ENCODE data around the gene TTI1. TPM values are rescaled to one million over a fixed set of nuclear protein-coding genes. Genes with fewer than 3 reads are reported as not detected.
"Not testable (repeated sequence)": the region's sequence is repeated elsewhere in the genome, so short reads cannot be mapped to it uniquely, and the experiment has no call there.

Gene TTI1
- total and polyA plus RNA-seq, 2 experiments from 2014 or later = 17.8 to 56.4 TPM

DNA sequence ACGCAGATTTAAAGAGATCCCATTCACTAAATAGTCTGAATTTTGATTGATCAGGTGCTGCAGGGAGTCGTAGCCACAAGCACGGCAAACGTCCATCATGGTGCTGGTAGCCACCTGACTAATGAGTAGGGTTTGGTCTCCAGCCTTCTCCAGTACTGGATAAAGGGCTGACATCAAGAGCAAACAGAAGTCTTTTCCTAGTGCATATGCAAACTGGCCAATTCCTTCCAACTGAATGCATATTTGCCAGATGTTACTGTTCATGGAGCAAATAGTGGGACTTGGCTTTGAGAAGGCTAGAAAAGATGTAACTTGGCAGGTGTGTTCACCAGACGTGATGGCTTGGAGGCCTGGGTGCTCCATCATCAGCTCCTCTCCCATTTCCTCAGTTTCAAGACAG, 21.6 kb downstream of the TTI1 start (continued):
- TF ChIP-seq, protein P1, sequence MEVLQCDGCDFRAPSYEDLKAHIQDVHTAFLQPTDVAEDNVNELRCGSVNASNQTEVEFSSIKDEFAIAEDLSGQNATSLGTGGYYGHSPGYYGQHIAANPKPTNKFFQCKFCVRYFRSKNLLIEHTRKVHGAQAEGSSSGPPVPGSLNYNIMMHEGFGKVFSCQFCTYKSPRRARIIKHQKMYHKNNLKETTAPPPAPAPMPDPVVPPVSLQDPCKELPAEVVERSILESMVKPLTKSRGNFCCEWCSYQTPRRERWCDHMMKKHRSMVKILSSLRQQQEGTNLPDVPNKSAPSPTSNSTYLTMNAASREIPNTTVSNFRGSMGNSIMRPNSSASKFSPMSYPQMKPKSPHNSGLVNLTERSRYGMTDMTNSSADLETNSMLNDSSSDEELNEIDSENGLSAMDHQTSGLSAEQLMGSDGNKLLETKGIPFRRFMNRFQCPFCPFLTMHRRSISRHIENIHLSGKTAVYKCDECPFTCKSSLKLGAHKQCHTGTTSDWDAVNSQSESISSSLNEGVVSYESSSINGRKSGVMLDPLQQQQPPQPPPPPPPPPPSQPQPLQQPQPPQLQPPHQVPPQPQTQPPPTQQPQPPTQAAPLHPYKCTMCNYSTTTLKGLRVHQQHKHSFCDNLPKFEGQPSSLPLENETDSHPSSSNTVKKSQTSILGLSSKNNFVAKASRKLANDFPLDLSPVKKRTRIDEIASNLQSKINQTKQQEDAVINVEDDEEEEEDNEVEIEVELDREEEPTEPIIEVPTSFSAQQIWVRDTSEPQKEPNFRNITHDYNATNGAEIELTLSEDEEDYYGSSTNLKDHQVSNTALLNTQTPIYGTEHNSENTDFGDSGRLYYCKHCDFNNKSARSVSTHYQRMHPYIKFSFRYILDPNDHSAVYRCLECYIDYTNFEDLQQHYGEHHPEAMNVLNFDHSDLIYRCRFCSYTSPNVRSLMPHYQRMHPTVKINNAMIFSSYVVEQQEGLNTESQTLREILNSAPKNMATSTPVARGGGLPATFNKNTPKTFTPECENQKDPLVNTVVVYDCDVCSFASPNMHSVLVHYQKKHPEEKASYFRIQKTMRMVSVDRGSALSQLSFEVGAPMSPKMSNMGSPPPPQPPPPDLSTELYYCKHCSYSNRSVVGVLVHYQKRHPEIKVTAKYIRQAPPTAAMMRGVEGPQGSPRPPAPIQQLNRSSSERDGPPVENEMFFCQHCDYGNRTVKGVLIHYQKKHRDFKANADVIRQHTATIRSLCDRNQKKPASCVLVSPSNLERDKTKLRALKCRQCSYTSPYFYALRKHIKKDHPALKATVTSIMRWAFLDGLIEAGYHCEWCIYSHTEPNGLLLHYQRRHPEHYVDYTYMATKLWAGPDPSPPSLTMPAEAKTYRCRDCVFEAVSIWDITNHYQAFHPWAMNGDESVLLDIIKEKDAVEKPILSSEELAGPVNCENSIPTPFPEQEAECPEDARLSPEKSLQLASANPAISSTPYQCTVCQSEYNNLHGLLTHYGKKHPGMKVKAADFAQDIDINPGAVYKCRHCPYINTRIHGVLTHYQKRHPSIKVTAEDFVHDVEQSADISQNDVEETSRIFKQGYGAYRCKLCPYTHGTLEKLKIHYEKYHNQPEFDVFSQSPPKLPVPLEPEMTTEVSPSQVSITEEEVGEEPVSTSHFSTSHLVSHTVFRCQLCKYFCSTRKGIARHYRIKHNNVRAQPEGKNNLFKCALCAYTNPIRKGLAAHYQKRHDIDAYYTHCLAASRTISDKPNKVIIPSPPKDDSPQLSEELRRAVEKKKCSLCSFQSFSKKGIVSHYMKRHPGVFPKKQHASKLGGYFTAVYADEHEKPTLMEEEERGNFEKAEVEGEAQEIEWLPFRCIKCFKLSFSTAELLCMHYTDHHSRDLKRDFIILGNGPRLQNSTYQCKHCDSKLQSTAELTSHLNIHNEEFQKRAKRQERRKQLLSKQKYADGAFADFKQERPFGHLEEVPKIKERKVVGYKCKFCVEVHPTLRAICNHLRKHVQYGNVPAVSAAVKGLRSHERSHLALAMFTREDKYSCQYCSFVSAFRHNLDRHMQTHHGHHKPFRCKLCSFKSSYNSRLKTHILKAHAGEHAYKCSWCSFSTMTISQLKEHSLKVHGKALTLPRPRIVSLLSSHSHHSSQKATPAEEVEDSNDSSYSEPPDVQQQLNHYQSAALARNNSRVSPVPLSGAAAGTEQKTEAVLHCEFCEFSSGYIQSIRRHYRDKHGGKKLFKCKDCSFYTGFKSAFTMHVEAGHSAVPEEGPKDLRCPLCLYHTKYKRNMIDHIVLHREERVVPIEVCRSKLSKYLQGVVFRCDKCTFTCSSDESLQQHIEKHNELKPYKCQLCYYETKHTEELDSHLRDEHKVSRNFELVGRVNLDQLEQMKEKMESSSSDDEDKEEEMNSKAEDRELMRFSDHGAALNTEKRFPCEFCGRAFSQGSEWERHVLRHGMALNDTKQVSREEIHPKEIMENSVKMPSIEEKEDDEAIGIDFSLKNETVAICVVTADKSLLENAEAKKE (CRISPR knock-in tag; IDR thresholded peaks at IDR 0.05) = no peak
- TF ChIP-seq POLR2AphosphoS5 (IDR thresholded peaks at IDR 0.05; ENCODE audit: low read depth) = no peak
- TF ChIP-seq, protein P2, sequence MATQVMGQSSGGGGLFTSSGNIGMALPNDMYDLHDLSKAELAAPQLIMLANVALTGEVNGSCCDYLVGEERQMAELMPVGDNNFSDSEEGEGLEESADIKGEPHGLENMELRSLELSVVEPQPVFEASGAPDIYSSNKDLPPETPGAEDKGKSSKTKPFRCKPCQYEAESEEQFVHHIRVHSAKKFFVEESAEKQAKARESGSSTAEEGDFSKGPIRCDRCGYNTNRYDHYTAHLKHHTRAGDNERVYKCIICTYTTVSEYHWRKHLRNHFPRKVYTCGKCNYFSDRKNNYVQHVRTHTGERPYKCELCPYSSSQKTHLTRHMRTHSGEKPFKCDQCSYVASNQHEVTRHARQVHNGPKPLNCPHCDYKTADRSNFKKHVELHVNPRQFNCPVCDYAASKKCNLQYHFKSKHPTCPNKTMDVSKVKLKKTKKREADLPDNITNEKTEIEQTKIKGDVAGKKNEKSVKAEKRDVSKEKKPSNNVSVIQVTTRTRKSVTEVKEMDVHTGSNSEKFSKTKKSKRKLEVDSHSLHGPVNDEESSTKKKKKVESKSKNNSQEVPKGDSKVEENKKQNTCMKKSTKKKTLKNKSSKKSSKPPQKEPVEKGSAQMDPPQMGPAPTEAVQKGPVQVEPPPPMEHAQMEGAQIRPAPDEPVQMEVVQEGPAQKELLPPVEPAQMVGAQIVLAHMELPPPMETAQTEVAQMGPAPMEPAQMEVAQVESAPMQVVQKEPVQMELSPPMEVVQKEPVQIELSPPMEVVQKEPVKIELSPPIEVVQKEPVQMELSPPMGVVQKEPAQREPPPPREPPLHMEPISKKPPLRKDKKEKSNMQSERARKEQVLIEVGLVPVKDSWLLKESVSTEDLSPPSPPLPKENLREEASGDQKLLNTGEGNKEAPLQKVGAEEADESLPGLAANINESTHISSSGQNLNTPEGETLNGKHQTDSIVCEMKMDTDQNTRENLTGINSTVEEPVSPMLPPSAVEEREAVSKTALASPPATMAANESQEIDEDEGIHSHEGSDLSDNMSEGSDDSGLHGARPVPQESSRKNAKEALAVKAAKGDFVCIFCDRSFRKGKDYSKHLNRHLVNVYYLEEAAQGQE (IDR thresholded peaks at IDR 0.05; ENCODE audit: unreplicated experiment) = no peak
- no peak for TF ChIP-seq ZNF331 (CRISPR knock-in tag; IDR thresholded peaks at IDR 0.05; ENCODE audit: low read depth)
- no peak for TF ChIP-seq STAT1 (IDR thresholded peaks at IDR 0.05; ENCODE audit: unreplicated experiment)
- TF ChIP-seq EZH2phosphoT487 (IDR thresholded peaks at IDR 0.05; ENCODE audit: unreplicated experiment) = no peak
- no peak for TF ChIP-seq JUNB (IDR thresholded peaks at IDR 0.05; ENCODE audit: unreplicated experiment)
- TF ChIP-seq, protein P3, sequence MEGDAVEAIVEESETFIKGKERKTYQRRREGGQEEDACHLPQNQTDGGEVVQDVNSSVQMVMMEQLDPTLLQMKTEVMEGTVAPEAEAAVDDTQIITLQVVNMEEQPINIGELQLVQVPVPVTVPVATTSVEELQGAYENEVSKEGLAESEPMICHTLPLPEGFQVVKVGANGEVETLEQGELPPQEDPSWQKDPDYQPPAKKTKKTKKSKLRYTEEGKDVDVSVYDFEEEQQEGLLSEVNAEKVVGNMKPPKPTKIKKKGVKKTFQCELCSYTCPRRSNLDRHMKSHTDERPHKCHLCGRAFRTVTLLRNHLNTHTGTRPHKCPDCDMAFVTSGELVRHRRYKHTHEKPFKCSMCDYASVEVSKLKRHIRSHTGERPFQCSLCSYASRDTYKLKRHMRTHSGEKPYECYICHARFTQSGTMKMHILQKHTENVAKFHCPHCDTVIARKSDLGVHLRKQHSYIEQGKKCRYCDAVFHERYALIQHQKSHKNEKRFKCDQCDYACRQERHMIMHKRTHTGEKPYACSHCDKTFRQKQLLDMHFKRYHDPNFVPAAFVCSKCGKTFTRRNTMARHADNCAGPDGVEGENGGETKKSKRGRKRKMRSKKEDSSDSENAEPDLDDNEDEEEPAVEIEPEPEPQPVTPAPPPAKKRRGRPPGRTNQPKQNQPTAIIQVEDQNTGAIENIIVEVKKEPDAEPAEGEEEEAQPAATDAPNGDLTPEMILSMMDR (conservative IDR thresholded peaks at IDR 0.05; ENCODE audit: low read depth in 2 of 2) = no peak
- TF ChIP-seq ZNF114 (CRISPR knock-in tag; IDR thresholded peaks at IDR 0.05) = no peak

DNA sequence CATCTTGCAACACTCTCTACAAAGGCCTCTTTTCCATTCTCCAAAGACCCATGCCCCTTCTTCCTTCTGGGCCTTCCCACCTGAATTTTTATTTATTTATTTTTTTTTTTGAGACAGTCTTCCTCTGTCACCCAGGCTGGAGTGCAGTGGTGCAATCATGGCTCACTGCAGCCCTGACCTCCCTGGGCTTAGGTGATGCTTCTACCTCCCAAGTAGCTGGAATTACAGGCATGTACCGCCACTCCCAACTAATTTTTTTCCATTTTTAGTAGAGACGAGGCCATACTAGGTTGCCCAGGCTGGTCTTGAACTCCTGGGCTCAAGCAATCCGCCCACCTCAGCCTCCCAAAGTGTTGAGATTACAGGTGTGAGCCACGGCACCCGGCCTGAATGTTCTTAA, 23.8 kb downstream of the TTI1 start:
- H3K4me1 Mint-ChIP-seq; H3K4me3 Mint-ChIP-seq; H3K9me2 ChIP-seq (ENCODE audit: insufficient read depth); H2AFZ ChIP-seq; H3K9me3 Mint-ChIP-seq; H3K27ac Mint-ChIP-seq; H3K27ac ChIP-seq (ENCODE audit: low read depth); ATAC-seq; H3K27me3 Mint-ChIP-seq (ENCODE audit: insufficient read depth, low read depth, poor library complexity); H3K27me3 ChIP-seq (ENCODE audit: insufficient read depth); H3K4me1 ChIP-seq (ENCODE audit: insufficient read depth); DNase-seq (ENCODE audit: low spot score); H3F3A ChIP-seq (replicated peaks; ENCODE audit: low read depth); H3K4me3 ChIP-seq; H3K4me2 ChIP-seq: not testable (repeated sequence)
- peaks cover 29% of the 10 kb centered on the region for H4K20me1 ChIP-seq (replicated peaks; ENCODE audit: insufficient read depth)
- H3K36me3 ChIP-seq (ENCODE audit: insufficient read depth) = peaks cover 31% of the 10 kb centered on the region
- peaks cover 34% of the 10 kb centered on the region for H3K36me3 Mint-ChIP-seq (ENCODE audit: low read depth)
- peaks cover 60% of the 10 kb centered on the region for H3K79me2 ChIP-seq (replicated peaks; ENCODE audit: insufficient read depth)
